ENCODE measurements around the gene ITPKB.

Gene ITPKB

DNA sequence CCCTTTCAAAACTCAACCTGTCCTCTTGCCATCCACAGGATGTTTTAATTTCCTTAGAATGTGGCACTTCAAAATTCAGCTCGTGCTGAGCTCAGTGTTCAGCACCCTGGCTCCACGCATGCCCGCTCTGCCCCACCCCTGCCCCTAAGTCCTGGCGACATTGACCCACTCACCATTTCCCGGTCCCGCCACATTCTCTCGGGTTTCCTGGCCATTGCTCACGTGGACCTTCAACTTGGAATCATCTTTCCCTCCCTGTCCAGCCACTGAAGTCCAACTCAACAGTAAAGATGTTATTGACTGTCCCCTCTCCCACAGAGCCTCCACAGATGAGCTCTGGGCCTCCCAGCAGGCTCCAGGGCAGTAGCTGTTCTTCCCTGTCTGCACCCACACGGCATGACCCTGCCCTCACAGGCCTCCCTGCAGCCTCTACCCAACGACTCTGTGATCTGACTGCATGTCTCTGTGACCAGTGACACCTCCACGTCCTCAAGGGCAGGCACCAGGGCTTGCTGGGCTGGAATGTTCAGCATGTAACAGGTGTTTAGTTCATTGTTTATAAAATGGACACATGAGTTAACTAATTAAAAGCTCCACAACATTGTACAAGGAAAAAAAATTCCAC is 53.8 kb downstream of the ITPKB start:
- no peak for DNase-seq (ENCODE audit: low read depth)

DNA sequence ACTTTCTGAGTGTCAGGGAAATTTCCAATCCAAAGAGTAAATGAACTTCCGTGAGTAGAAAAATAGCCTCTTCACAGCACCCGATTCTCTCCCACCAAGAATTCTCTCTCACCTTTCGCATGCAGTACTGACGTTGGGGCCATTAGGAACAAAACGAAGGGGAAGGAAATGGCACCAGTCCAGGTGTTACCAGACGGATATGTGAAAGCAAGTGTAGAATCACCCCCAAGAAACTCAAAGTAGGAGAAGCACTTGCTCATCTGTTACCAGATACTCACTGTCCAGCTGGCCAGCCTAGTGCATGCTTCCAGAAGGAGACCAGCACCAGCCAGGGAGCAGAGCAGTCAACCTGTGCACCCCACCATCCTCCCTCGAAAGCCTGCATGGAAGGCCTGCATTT is 55.1 kb downstream of the ITPKB start:
- no peak for DNase-seq (ENCODE audit: low read depth)

GRCh38 chr1:226682871-226683814 is 55.9 kb downstream of the ITPKB start:
- no peak for DNase-seq (ENCODE audit: low read depth)

DNA sequence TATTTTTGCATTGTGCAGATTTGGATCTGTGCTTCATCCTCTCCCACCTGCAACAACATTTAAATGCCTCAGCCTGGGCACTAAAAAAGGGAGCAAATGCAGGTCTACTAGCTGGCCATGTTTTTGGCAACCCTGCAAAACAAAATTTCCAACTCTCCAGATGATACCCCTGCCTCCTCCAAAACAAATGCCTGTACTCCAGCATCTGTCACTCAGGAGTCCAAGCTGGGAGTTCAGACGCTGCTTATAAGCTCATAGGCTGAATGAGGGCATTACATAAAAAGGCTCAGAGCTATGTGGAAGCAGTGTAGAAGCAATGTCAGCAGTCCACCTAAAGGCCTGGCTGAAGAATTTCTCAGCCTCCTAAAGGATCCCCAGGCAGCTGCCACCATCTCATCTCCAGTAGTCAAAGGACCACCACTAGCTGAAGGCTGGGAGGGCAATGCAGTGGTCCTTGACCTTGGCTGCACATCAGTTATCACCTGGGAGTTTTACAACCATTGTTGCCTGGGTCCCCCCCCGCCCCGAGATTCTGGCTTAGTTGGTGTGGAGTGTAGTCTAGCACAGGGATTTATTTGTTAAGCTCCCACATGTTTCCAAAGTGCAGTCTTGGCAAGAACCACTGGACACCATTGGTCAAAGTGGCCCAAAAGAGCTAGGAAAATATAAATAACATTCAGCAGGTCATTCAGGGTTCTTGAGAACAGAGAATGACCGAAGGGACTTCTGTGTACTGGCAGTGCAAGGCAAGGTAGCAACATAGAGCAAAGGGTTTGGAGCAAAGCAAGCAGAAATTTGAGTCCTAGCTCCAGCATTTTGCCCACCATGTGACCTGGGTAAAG is 57.2 kb downstream of the ITPKB start:
- DNase-seq (ENCODE audit: low read depth): no peak

DNA sequence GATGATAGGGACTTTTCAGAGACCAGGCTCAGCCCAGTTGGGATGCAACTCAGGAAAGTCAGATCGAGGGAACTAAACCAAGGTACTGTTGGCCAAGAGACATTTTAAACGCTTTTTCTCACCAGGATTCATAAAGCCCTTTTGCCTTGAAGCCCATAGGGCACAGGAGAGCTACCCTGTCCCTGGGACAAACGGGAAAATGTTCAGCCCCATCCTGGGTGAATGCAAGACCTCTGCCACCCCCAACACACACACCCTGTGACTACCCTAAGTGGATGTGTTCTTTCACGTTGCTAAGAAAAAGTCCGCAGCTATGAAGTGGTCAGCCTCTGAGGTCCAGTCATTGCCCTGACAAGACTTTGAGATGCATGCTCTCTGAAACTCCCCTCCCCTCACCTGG is 58.4 kb downstream of the ITPKB start:
- no peak for DNase-seq (ENCODE audit: low read depth)

DNA sequence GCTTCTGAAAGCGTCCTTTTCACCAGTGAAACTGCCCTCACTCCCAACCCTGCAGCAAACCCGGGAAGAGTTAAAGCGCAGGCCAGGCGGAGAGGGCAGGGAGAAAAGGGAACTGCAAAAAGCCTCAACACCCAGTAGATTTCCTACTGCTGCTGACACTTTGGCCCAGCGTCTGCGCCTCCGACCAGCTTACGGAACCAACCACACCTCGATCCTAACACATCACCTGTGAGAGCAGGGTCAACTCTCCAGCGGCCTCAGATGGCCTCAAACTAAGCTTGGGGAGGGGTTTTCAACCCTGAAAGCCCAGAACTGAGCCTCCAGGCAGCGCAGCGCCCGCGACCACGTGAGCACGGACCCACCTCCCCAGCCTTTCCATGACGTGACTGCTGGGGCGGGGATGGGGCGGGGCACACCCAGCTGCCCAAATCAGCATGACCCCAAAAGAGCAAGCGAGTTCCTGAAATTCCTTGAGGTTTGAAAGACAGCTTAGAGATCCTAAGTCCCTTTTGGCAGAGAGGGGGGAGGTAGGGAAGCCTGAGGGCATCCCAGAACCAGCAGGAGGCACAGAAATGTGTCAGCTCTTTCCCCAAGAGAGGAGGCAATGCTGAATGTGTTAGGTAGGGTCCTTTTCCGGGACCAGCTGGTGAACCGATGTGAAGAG is 59.1 kb downstream of the ITPKB start:
- peak; percentile 66 for DNase-seq (ENCODE audit: low read depth)

DNA sequence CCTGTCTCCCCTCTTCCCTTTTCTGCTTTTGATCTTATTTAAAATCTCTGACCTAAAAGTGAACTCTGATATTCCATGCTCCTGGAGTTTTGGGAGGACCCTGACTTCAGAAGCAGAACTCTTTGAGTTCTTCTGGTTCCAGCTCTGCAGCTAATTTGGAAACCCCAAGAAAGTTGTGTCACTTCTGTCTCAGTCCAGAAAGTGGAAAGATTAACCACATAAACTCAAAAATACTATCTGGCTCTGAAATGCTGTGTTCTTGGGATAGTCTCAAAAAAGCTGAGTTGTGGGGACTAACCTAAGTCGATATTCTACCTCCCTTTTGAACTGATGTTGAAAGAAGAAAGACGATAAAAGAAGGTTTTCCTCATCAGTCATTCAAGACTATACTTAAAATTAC is 59.8 kb downstream of the ITPKB start:
- DNase-seq (ENCODE audit: low read depth): no peak

GRCh38 chr1:226678701-226679100 is 60.4 kb downstream of the ITPKB start:
- DNase-seq (ENCODE audit: low read depth): no peak

DNA sequence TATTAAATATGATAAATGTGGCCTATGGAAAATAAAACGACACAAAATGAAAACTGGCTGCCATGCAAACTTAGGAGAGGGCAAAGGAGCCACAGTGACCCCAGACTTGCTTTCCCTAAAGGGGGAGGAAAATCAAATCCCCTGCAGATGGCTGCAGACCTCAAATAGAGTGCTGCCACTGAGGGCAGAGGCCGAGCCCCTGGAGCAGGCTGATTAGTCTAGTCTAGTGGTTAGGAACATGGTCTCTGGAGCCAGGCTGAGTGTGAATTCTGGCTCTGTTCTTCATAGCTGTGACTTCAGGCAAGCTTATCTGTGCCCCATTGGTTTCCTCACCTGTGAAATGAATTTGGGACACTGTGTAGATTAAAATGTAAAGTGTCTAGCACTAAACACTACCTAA is 60.8 kb downstream of the ITPKB start:
- DNase-seq (ENCODE audit: low read depth): no peak

GRCh38 chr1:226677027-226678020 is 61.8 kb downstream of the ITPKB start:
- peak; percentile 61 for DNase-seq (ENCODE audit: low read depth)

GRCh38 chr1:226676381-226676780 is 62.7 kb downstream of the ITPKB start:
- no peak for DNase-seq (ENCODE audit: low read depth)

GRCh38 chr1:226675715-226676357 is 63.2 kb downstream of the ITPKB start:
- no peak for DNase-seq (ENCODE audit: low read depth)

GRCh38 chr1:226674892-226675714 is 64.0 kb downstream of the ITPKB start:
- DNase-seq (ENCODE audit: low read depth): peak; percentile 61

GRCh38 chr1:226672339-226672762 is 66.7 kb downstream of the ITPKB start:
- DNase-seq (ENCODE audit: low read depth): no peak

DNA sequence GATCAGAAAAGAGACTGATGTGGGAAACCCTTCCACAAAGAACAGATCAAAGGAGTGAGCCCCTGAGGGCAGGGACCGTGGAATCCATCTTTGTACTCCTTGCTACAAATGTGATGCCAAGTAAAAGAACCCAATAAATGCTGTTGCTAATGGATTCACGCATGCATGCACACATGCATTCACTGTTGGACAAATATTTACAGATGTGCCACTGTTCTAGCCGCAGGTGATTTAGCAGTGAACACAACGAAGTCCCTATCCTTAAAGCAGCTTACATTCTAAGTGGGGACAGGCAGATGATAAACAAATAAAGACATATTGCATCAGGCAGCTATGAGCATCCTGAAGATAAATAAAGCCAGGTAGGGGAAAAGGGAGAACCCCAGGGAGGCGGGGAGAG is 67.8 kb downstream of the ITPKB start:
- no peak for DNase-seq (ENCODE audit: low read depth)

- DNase-seq (ENCODE audit: low read depth): no peak
These were observed 69.0 kb downstream of the ITPKB start for GRCh38 chr1:226670073-226670472.

- no peak for DNase-seq (ENCODE audit: low read depth)
These were observed 70.9 kb downstream of the ITPKB start for GRCh38 chr1:226668173-226668560.

GRCh38 chr1:226666692-226667091 is 72.4 kb downstream of the ITPKB start:
- no peak for DNase-seq (ENCODE audit: low read depth)

DNA sequence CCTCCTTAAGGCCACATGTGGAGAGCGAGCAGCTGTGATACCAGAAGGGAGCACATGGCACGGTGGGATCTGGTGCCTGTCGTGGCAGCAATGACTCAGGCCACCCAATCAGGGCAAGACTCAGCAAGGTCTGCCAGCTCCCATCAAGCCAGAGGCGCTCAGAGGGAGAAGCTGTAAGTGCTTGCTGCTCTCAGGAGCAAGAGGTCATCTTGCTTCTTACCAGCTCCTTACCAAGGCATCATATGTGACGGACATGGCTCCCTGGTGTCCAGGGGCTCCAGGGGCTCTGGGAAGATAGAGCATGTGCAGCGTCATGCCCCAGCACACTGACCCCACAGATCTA is 72.9 kb downstream of the ITPKB start:
- no peak for DNase-seq (ENCODE audit: low read depth)
